Loucy (cell line): Measurements from ENCODE around the gene BMP6.

Experiments used
- H2AFZ ChIP-seq: fragments of 200-600 bp; sonication (generic); 2 replicates; pipeline ENCODE4 v1.6.0; 2016; ENCODE audit warnings: antibody characterized with exemption, mild to moderate bottlenecking, low read length, moderate library complexity
- H3F3A ChIP-seq: fragments of 200-600 bp; 2 replicates; pipeline ENCODE4 v1.6.0; 2016; ENCODE audit warnings: antibody characterized with exemption, low read depth, mild to moderate bottlenecking
- H3K27me3 ChIP-seq: fragments of 200-600 bp; sonication (generic); 2 replicates; pipeline ENCODE4 v1.6.1; 2014; ENCODE audit warnings: low read length, mild to moderate bottlenecking; ENCODE audit not compliant: insufficient read depth, poor library complexity, severe bottlenecking
- H3K36me3 ChIP-seq: fragments of 200-600 bp; sonication (generic); 2 replicates; pipeline ENCODE4 v1.6.1; 2016; ENCODE audit warnings: low read length; ENCODE audit not compliant: insufficient read depth
- H3K4me1 ChIP-seq: fragments of 200-600 bp; sonication (generic); 2 replicates; pipeline ENCODE4 v1.5.1; 2014; ENCODE audit warnings: low read length, mild to moderate bottlenecking; ENCODE audit not compliant: insufficient read depth, poor library complexity, severe bottlenecking
- H3K4me2 ChIP-seq: fragments of 200-600 bp; sonication (generic); 2 replicates; pipeline ENCODE4 v1.6.0; 2014; ENCODE audit warnings: antibody characterized with exemption, low read length, low read depth, mild to moderate bottlenecking; ENCODE audit not compliant: poor library complexity, severe bottlenecking
- H3K4me3 ChIP-seq: fragments of 200-600 bp; sonication (generic); 2 replicates; pipeline ENCODE4 v1.5.1; 2014; ENCODE audit warnings: low read length, mild to moderate bottlenecking, mixed read lengths; ENCODE audit not compliant: poor library complexity, severe bottlenecking
- H3K79me2 ChIP-seq: fragments of 200-600 bp; sonication (generic); 2 replicates; pipeline ENCODE4 v1.6.1; 2014; ENCODE audit warnings: low read length; ENCODE audit not compliant: insufficient read depth
- H3K9ac ChIP-seq: fragments of 200-600 bp; sonication (generic); 2 replicates; pipeline ENCODE4 v1.6.0; 2014; ENCODE audit warnings: mild to moderate bottlenecking, low read depth, low read length, moderate library complexity; ENCODE audit not compliant: poor library complexity, severe bottlenecking
- H3K9me2 ChIP-seq: fragments of 200-600 bp; sonication (generic); replicated peaks from 2 replicates; pipeline ENCODE4 v1.6.1; 2016; ENCODE audit warnings: low read depth, low read length, mixed read lengths
- H3K9me3 ChIP-seq: fragments of 200-600 bp; sonication (generic); 2 replicates; pipeline ENCODE4 v1.6.1; 2014; ENCODE audit warnings: mild to moderate bottlenecking, antibody characterized with exemption, low read length, low read depth; ENCODE audit not compliant: insufficient read depth
- H4K20me1 ChIP-seq: fragments of 200-600 bp; sonication (generic); 2 replicates; pipeline ENCODE4 v1.6.0; 2014; ENCODE audit warnings: antibody characterized with exemption, low read length, mild to moderate bottlenecking; ENCODE audit not compliant: insufficient read depth, poor library complexity, severe bottlenecking
- EZH2phosphoT487 ChIP-seq: fragments of 200-600 bp; IDR thresholded peaks from 2 replicates; pipeline ENCODE4 v1.6.1; 2018; ENCODE audit warnings: antibody characterized with exemption, mild to moderate bottlenecking, moderate library complexity, borderline replicate concordance
- TF ChIP-seq, protein P1 (sequence below): fragments of 200-600 bp; sonication (generic); conservative IDR thresholded peaks from 2 replicates; pipeline ENCODE4 v1.5.1; 2014; ENCODE audit warnings: mild to moderate bottlenecking, antibody characterized with exemption, low read length

Gene BMP6

DNA sequence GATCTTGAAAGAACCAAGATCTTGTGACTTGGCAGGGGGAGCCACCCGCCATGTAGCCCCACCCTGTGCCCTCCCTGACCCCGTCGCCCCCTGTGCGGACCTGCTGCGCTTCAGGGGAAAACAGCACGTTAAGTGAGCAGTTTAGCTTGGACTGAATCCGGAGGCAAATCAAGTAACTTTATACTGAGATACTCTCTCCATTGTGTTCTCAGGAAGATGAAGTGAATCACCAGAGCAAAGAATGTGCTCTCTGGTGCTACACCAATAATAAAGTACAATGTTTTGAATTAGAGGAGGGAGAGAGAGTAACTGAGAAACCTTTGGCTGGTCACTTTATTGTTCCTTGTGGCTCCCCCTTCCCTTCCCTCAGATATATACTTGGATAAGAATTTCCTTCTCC is 101.2 kb downstream of the BMP6 start:
- Histone ChIP-seq H3K9me2 (no peaks in the 10 kb centered on the region), H3K36me3 (no peaks in the 10 kb centered on the region), H3K4me3 (no peak overlapping the region), H2AFZ (no peak overlapping the region), H3K4me1 (no peaks in the 10 kb centered on the region), H3K27me3 (no peaks in the 10 kb centered on the region), H3F3A (no peaks in the 10 kb centered on the region), H4K20me1 (no peaks in the 10 kb centered on the region), H3K9ac (no peak overlapping the region), H3K4me2 (no peak overlapping the region), H3K79me2 (no peaks in the 10 kb centered on the region), H3K9me3 (no peaks in the 10 kb centered on the region)
- no peak for TF ChIP-seq EZH2phosphoT487
- TF ChIP-seq, protein P1, sequence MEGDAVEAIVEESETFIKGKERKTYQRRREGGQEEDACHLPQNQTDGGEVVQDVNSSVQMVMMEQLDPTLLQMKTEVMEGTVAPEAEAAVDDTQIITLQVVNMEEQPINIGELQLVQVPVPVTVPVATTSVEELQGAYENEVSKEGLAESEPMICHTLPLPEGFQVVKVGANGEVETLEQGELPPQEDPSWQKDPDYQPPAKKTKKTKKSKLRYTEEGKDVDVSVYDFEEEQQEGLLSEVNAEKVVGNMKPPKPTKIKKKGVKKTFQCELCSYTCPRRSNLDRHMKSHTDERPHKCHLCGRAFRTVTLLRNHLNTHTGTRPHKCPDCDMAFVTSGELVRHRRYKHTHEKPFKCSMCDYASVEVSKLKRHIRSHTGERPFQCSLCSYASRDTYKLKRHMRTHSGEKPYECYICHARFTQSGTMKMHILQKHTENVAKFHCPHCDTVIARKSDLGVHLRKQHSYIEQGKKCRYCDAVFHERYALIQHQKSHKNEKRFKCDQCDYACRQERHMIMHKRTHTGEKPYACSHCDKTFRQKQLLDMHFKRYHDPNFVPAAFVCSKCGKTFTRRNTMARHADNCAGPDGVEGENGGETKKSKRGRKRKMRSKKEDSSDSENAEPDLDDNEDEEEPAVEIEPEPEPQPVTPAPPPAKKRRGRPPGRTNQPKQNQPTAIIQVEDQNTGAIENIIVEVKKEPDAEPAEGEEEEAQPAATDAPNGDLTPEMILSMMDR = no peak

DNA sequence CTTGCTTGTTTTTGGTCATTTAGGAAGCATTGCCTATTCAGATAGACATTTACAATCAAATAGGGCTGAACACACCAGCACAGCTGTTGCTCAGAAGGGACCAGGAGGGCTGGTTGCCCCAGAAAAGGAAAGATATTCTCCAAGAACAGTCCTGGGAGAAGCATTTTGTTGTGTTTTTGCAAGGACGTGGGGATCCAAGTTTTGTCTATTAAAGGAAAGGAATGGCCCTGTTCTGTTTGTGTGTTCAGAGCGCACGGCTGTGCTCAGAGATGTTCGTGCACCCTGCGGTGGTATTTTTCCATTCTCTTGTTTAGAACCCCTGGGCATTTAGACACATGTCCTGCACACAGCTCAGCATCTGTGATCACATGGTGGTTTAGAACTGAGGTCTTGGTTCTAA is 102.2 kb downstream of the BMP6 start:
- Histone ChIP-seq H2AFZ (no peak overlapping the region), H3K27me3 (no peaks in the 10 kb centered on the region), H3K9me2 (no peaks in the 10 kb centered on the region), H4K20me1 (no peaks in the 10 kb centered on the region), H3K4me3 (no peak overlapping the region), H3K36me3 (no peaks in the 10 kb centered on the region), H3K4me1 (no peaks in the 10 kb centered on the region), H3K9ac (no peak overlapping the region), H3F3A (no peaks in the 10 kb centered on the region), H3K79me2 (no peaks in the 10 kb centered on the region), H3K9me3 (no peaks in the 10 kb centered on the region), H3K4me2 (no peak overlapping the region)
- no peak for TF ChIP-seq EZH2phosphoT487
- TF ChIP-seq, protein P1 = no peak

DNA sequence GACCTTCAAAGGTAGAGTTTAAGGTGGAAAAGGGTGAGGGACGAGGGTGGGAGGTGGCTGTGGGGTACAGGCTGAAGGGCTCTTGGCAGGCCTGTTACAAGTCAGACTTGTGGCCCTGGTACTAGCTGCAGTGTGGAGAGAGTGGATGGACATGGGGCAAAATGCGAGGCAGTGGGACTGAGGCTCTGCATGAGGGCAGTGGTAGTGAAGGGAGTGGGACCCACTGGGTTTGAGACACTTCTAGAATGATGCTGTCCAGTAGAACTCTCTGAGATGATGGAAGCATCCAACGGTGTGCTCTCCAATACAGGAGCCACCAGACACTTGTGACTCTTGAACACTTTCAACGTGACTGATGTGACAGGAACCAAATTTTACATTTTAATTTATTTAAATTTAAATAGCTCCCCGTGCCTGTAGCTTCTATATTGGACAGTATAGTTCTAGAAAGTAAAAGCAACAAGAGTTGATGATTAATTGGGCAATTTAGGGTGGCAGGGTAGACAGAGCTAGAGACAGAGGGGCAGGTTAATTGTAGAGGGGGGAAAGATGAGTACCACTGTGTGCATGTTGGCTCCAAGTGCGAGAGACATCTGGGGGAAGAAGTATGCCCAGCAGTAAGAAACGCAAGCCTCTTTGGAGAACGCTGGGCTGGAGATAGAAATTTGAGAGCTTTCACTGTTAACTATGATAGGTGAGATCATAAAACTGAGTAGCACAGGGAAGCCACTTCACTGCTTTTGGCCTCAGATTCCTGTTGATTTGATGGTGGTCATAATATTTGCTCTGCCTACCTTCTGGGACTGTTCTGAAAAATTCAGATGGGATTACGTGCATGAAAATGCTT is 107.2 kb downstream of the BMP6 start:
- Histone ChIP-seq H3K36me3 (no peaks in the 10 kb centered on the region), H3K9me2 (no peaks in the 10 kb centered on the region), H4K20me1 (no peaks in the 10 kb centered on the region), H2AFZ (no peak overlapping the region), H3K4me1 (no peaks in the 10 kb centered on the region), H3K9me3 (no peaks in the 10 kb centered on the region), H3K27me3 (no peaks in the 10 kb centered on the region), H3K4me2 (no peak overlapping the region), H3F3A (no peaks in the 10 kb centered on the region), H3K4me3 (no peak overlapping the region), H3K79me2 (no peaks in the 10 kb centered on the region), H3K9ac (no peak overlapping the region)
- TF ChIP-seq EZH2phosphoT487 = no peak
- TF ChIP-seq, protein P1 = no peak
